Mesothelial cell of epicardium (in vitro differentiated cells): ENCODE results near the gene SP6. TPM values are rescaled to one million over a fixed set of nuclear protein-coding genes. Genes with fewer than 3 reads are reported as not detected.
A peak's percentile ranks its signal among the peaks of the same experiment; 100 is the strongest.

Experiments used
- DNase-seq, 2 experiments: peaks; one replicate each; pipeline ENCODE4 v3.0.0; 2021; ENCODE audit warnings: low spot score in 2 of 2; ENCODE audit not compliant: unreplicated experiment in 2 of 2
- H3K27ac Mint-ChIP-seq: 2 replicates; pipeline ENCODE4 v1.8.0; 2021; ENCODE audit warnings: mixed read lengths
- H3K27me3 Mint-ChIP-seq: 2 replicates; pipeline ENCODE4 v1.8.0; 2021; ENCODE audit warnings: low read depth, mixed read lengths
- H3K36me3 Mint-ChIP-seq: 2 replicates; pipeline ENCODE4 v1.8.0; 2021; ENCODE audit warnings: mixed read lengths
- H3K4me1 Mint-ChIP-seq: 2 replicates; pipeline ENCODE4 v1.8.0; 2021; ENCODE audit warnings: mixed read lengths
- H3K4me3 Mint-ChIP-seq: 2 replicates; pipeline ENCODE4 v1.8.0; 2021; ENCODE audit warnings: mild to moderate bottlenecking, moderate library complexity, mixed read lengths
- H3K9me3 Mint-ChIP-seq: 2 replicates; pipeline ENCODE4 v1.8.0; 2021; ENCODE audit warnings: mixed read lengths
- CTCF ChIP-seq: fragments of 200-600 bp; sonication (generic); IDR thresholded peaks from one replicate; pipeline ENCODE4 v1.5.0; 2021; ENCODE audit warnings: antibody characterized with exemption; ENCODE audit not compliant: unreplicated experiment
- total RNA-seq: library from RNA; stranded (reverse); gene quantifications from 3 replicates; pipeline ENCODE4 v1.2.1, GENCODE V29; 2021

The SP6 gene
- total RNA-seq, 1 donor from 2014 or later: 17.6 TPM

GRCh38 chr17:47853616-47854015, 2.7 kb upstream of the SP6 start:
- Mint-ChIP-seq H3K27me3 (peaks cover 53% of the 10 kb centered on the region), H3K36me3 (no peaks in the 10 kb centered on the region), H3K9me3 (no peaks in the 10 kb centered on the region), H3K4me1 (peaks cover 62% of the 10 kb centered on the region), H3K27ac (no peak overlapping the region), H3K4me3 (no peak overlapping the region)
- TF ChIP-seq CTCF: no peak
- DNase-seq: no peak

GRCh38 chr17:47852113-47852949, 1.4 kb upstream of the SP6 start:
- DNase-seq: no peak
- Mint-ChIP-seq H3K27ac (peak overlapping the region; percentile 74), H3K4me3 (peak overlapping the region; percentile 66), H3K9me3 (no peaks in the 10 kb centered on the region), H3K4me1 (peaks cover 62% of the 10 kb centered on the region), H3K27me3 (peaks cover 50% of the 10 kb centered on the region), H3K36me3 (no peaks in the 10 kb centered on the region)
- TF ChIP-seq CTCF: no peak

GRCh38 chr17:47851764-47852112, 775 bp upstream of the SP6 start:
- Mint-ChIP-seq H3K4me1 (peaks cover 68% of the 10 kb centered on the region), H3K27ac (peak overlapping the region; percentile 74), H3K4me3 (peak overlapping the region; percentile 66), H3K27me3 (peaks cover 51% of the 10 kb centered on the region), H3K36me3 (no peaks in the 10 kb centered on the region), H3K9me3 (no peaks in the 10 kb centered on the region)
- no peak for TF ChIP-seq CTCF
- DNase-seq: no peak

- Mint-ChIP-seq H3K36me3 (no peaks in the 10 kb centered on the region), H3K9me3 (no peaks in the 10 kb centered on the region), H3K27ac (peak overlapping the region; percentile 67), H3K27me3 (peaks cover 38% of the 10 kb centered on the region), H3K4me3 (peak overlapping the region; percentile 84), H3K4me1 (peaks cover 76% of the 10 kb centered on the region)
- no peak for TF ChIP-seq CTCF
- no peak for DNase-seq
These were observed 631 bp downstream of the SP6 start for GRCh38 chr17:47850373-47850691.

GRCh38 chr17:47848198-47848513, 2.8 kb downstream of the SP6 start:
- peaks cover 83% of the 10 kb centered on the region for H3K4me1 Mint-ChIP-seq

More at GRCh38 chr17:47848198-47848513, 2.8 kb downstream of the SP6 start:
- peaks cover 17% of the 10 kb centered on the region for H3K27me3 Mint-ChIP-seq
- no peak for TF ChIP-seq CTCF
- H3K4me3 Mint-ChIP-seq: peak overlapping the region; percentile 84
- H3K9me3 Mint-ChIP-seq: no peaks in the 10 kb centered on the region
- DNase-seq: no peak
- H3K36me3 Mint-ChIP-seq: no peaks in the 10 kb centered on the region
- no peak overlapping the region for H3K27ac Mint-ChIP-seq
